ENCODE measurements around the gene BSDC1. TPM values are rescaled to one million over a fixed set of nuclear protein-coding genes. Genes with fewer than 3 reads are reported as not detected.

Gene BSDC1
- total RNA-seq, 2 experiments from 2014 or later, result 37.3 to 38.5 TPM

DNA sequence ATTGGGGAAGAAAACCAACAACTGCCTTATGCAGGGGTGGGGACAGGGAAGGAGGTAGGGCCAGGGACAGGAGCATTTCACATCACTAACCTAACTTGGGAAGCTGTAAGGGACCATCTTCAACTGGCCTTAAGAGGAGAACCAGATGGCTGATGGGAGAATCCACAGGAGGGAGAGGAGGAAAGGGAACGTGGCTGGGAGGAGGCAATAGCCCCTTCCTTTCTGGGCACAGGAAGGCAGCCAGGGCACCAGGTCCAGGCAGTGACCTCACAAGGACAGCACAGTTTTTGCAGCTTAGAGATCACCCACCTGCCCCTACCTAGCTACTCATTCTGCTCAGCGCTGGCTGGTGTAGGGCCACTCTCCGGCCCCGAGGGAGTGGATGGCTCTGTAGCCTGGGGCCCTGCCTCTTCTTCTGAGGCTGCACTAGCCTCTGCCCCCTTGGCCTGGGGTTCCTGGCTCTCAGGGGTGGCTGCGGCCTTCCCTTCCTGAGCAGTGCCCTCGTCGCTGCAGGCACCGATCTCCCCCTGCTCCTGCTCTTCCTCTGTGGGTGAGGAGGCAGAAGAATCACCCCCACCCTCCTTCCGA, 59.9 kb downstream of the BSDC1 start:
- no peak for ATAC-seq

DNA sequence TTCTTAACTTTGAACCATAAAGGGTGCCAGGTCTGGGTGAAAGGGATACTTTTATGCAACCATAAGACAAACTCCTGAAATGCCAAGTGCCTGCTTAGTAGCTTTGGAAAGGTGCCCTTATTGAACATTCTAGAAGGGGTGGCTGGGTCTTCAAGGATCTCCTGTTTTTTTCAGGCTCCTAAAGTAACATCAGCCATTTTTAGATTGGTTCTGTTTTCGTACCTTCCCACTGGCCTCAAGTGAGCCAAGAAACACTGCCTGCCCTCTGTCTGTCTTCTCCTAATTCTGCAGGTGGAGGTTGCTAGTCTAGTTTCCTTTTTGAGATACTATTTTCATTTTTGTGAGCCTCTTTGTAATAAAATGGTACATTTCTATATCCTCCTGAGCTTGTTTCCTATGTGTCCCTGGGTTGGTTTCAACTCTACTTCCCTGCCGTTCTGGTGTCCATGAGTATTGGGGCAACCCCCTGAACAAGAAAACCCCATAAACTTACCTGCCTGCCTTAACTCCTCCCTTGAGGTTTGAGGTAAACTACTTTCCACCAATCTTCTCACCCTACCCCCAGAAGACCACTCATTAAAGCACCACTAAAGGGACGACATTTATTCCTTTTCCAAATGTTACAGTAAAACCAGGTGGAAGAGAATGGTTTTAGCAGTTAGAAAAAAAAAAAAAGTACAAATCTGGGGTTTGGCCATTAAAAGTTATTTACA, 60.8 kb downstream of the BSDC1 start:
- ChIA-PET CTCF (interaction anchor here (0.6 to 1.7 kb wide), 5 partner anchors 9 to 312 kb away, joined by 3 to 7 read pairs (median 3); no protein-coding TSS in a partner anchor), POLR2A (interaction anchor here (1.0 to 1.3 kb wide), 4 partner anchors 10 to 123 kb away, joined by 3 to 4 read pairs (median 4); no protein-coding TSS in a partner anchor)
- H3K27ac Mint-ChIP-seq, result peak overlapping the region; percentile 44
- peaks cover 52% of the 10 kb centered on the region for H3K36me3 Mint-ChIP-seq (ENCODE audit: low read depth)
- no peaks in the 10 kb centered on the region for H3K27me3 Mint-ChIP-seq (ENCODE audit: low read depth)
- no peak for DNase-seq
- peaks cover 34% of the 10 kb centered on the region for H3K4me1 Mint-ChIP-seq (ENCODE audit: low read depth)
- ATAC-seq, result no peak
- peak overlapping the region; percentile 3 for H3K4me3 Mint-ChIP-seq
- H3K9me3 Mint-ChIP-seq (ENCODE audit: insufficient read depth), result no peaks in the 10 kb centered on the region

More for the DNA sequence above, 59.9 kb downstream of the BSDC1 start:
- Mint-ChIP-seq H3K9me3 (ENCODE audit: insufficient read depth) (no peaks in the 10 kb centered on the region), H3K4me3 (peak overlapping the region; percentile 81), H3K27me3 (ENCODE audit: low read depth) (peaks cover 3% of the 10 kb centered on the region), H3K36me3 (ENCODE audit: low read depth) (peaks cover 42% of the 10 kb centered on the region), H3K4me1 (ENCODE audit: low read depth) (peaks cover 39% of the 10 kb centered on the region), H3K27ac (peak overlapping the region; percentile 53)
- ChIA-PET CTCF (interaction anchor here (0.7 to 1.0 kb wide), 2 partner anchors 38 to 119 kb away, joined by 3 to 4 read pairs; no protein-coding TSS in a partner anchor), POLR2A (interaction anchor here (0.6 to 1.0 kb wide), 2 partner anchors 42 to 82 kb away, joined by 3 to 4 read pairs; no protein-coding TSS in a partner anchor)
- DNase-seq, result no peak

DNA sequence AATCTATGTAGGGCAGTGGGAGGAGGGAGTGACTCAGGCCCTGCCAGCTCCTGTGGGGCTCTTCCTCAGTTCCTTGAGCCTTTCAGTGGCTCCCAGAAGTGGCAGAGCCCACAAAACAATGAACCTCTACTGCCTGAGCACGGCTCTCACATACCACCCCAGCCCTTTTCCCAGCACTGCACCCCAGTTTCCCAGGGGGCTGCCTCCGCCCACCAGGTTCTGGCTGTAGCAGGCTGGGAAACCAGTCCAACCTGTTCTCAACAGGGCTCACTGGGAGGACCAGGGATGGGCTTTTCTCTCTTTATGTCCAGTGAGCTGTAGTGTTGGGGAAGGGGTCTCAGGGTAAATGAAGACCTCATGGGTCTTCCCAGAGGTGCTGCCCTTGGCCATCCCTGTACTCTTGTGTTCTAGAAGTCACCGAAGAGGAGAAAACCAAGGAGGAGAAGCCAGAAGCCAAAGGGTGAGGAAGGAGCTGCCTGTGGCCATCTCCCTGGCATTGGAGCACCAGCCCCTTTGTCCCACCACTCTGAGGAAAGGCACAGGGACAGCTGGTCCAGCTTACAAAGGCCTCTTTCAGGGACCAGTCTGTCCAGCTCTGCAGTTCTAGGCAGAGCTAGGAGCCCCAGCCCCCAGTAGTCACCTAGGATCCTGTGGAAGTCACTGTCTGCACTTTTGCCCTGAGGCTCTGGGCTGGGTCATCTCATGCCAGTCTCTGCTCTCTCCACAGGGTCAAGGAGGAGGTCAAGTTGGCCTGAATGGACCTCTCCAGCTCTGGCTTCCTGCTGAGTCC, 61.8 kb downstream of the BSDC1 start:
- H3K36me3 Mint-ChIP-seq (ENCODE audit: low read depth), result peaks cover 61% of the 10 kb centered on the region
- H3K9me3 Mint-ChIP-seq (ENCODE audit: insufficient read depth), result no peaks in the 10 kb centered on the region
- POLR2A ChIA-PET, result interaction anchor here (1.0 to 2.2 kb wide), 5 partner anchors 9 to 122 kb away, joined by 3 to 6 read pairs (median 4); no protein-coding TSS in a partner anchor
- DNase-seq, result no peak
- CTCF ChIA-PET, result interaction anchor here (0.6 to 1.7 kb wide), 5 partner anchors 27 to 311 kb away, joined by 3 to 7 read pairs (median 3); no protein-coding TSS in a partner anchor
- ATAC-seq, result no peak
- H3K4me1 Mint-ChIP-seq (ENCODE audit: low read depth), result peaks cover 26% of the 10 kb centered on the region
- no peak overlapping the region for H3K27ac Mint-ChIP-seq
- H3K4me3 Mint-ChIP-seq, result no peak overlapping the region
- no peaks in the 10 kb centered on the region for H3K27me3 Mint-ChIP-seq (ENCODE audit: low read depth)

DNA sequence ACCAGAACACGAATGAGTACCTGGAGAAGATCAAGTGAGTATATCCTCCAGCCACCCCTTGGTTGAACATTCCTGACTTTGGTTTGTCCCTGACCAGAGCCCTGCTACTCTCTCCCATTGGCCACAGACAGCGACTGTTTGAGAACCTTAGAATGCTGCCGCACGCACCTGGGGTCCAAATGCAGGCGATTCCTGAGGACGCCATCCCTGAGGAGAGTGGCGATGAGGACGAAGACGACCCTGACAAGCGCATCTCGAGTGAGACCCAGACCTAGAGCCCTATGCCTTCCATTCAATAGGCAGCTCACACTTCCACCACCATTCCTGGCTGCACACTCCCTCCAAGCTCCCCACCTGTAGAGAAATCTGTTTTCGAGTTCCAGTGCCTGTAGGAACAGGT, 62.7 kb downstream of the BSDC1 start:
- Mint-ChIP-seq H3K4me3 (no peak overlapping the region), H3K27me3 (ENCODE audit: low read depth) (no peaks in the 10 kb centered on the region), H3K4me1 (ENCODE audit: low read depth) (peaks cover 17% of the 10 kb centered on the region), H3K36me3 (ENCODE audit: low read depth) (peaks cover 68% of the 10 kb centered on the region), H3K27ac (no peak overlapping the region), H3K9me3 (ENCODE audit: insufficient read depth) (no peaks in the 10 kb centered on the region)
- no peak for DNase-seq
- ATAC-seq, result no peak
- CTCF ChIA-PET, result interaction anchor here (1.0 kb wide), 1 partner anchor 28 kb away, joined by 4 read pairs; no protein-coding TSS in a partner anchor
- POLR2A ChIA-PET, result interaction anchor here (2.2 kb wide), 1 partner anchor 10 kb away, joined by 6 read pairs; no protein-coding TSS in a partner anchor

DNA sequence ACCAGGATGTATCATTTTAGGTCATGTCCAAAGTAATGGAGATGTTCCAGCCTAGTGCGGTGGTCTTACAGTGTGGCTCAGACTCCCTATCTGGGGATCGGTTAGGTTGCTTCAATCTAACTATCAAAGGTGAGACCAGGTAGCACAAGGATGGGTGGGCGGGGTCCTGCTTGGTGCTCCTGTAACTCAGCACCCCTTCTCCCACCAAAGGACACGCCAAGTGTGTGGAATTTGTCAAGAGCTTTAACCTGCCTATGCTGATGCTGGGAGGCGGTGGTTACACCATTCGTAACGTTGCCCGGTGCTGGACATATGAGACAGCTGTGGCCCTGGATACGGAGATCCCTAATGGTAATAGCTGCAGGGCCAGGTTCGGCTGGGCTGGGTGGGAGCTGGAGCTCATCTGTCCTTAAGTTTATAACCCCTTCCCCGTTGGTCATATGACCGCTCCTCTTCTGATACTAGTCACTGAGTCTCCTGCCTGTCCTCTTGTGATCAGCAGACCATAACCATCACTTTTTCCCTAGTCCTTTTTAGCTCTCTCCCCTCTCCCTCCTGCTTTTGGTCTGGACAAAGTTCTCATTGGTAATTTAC, 63.6 kb downstream of the BSDC1 start:
- no peak for DNase-seq
- POLR2A ChIA-PET, result interaction anchor here (0.6 to 2.2 kb wide), 2 partner anchors 9 to 13 kb away, joined by 3 to 6 read pairs; no protein-coding TSS in a partner anchor
- peaks cover 17% of the 10 kb centered on the region for H3K4me1 Mint-ChIP-seq (ENCODE audit: low read depth)

DNA sequence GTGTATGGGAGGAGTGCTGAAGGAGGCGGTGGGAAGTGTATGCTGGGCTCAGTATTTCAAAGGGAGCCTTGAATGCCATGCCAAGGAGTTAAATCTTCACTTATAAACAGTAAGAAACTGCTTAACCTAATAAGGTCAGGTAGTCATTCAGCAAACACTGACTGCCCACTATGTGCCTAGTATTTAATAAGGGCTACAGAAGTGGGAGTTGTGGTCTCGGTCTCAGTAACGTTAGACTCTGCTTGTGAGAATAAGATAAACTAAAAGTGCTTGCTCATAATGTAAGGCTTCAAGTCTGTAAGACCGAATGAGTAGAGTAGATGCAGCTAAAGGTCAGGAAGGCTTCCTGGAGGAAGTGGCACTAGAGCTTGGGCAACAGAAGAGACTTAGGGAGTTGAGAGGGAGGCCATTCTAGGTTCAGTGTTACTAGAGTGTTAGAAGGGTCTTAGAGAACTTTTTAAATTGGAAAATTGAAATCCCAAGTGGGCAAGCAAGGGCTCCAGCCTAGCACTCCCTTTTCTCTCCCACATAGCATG, 64.2 kb downstream of the BSDC1 start:
- DNase-seq (no peak), ATAC-seq (no peak)
- CTCF ChIA-PET, result no interaction called here
- Mint-ChIP-seq H3K27ac (peak overlapping the region; percentile 5), H3K27me3 (ENCODE audit: low read depth) (no peaks in the 10 kb centered on the region), H3K4me3 (no peak overlapping the region), H3K36me3 (ENCODE audit: low read depth) (peaks cover 76% of the 10 kb centered on the region), H3K4me1 (ENCODE audit: low read depth) (peaks cover 17% of the 10 kb centered on the region), H3K9me3 (ENCODE audit: insufficient read depth) (no peaks in the 10 kb centered on the region)
- POLR2A ChIA-PET, result interaction anchor here (2.2 kb wide), 1 partner anchor 8 kb away, joined by 6 read pairs; no protein-coding TSS in a partner anchor

More for the DNA sequence above, 63.6 kb downstream of the BSDC1 start:
- H3K27ac Mint-ChIP-seq, result peak overlapping the region; percentile 1
- H3K27me3 Mint-ChIP-seq (ENCODE audit: low read depth), result no peaks in the 10 kb centered on the region
- CTCF ChIA-PET, result no interaction called here
- peaks cover 70% of the 10 kb centered on the region for H3K36me3 Mint-ChIP-seq (ENCODE audit: low read depth)
- H3K4me3 Mint-ChIP-seq, result no peak overlapping the region
- ATAC-seq, result no peak
- H3K9me3 Mint-ChIP-seq (ENCODE audit: insufficient read depth), result no peaks in the 10 kb centered on the region

DNA sequence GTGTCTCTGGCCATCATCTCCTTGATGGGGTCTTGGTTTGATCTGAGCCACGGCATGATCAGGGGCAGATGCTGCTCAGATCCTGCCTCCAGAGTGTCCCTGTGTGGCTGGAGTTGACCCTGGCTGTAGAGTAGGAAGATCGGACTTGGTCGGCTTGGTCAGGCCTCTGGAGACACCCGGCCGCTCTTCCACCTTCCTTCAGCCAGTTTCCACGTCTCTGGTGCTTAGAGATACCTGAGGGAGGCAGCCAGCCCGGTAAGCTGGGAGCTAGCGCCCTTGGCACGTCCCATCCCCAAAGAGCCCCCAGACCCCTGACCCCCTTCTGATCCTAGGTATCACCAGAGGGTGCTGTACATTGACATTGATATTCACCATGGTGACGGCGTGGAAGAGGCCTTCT, 67.0 kb downstream of the BSDC1 start:
- ChIA-PET CTCF (no interaction called here), POLR2A (interaction anchor here (0.6 kb wide), 1 partner anchor 9 kb away, joined by 3 read pairs; the partner anchor contains the start of gene MARCKSL1)
- peaks cover 24% of the 10 kb centered on the region for H3K4me1 Mint-ChIP-seq (ENCODE audit: low read depth)
- no peaks in the 10 kb centered on the region for H3K9me3 Mint-ChIP-seq (ENCODE audit: insufficient read depth)
- ATAC-seq (no peak), DNase-seq (no peak)
- no peak overlapping the region for H3K27ac Mint-ChIP-seq
- no peaks in the 10 kb centered on the region for H3K27me3 Mint-ChIP-seq (ENCODE audit: low read depth)
- peaks cover 74% of the 10 kb centered on the region for H3K36me3 Mint-ChIP-seq (ENCODE audit: low read depth)
- H3K4me3 Mint-ChIP-seq, result no peak overlapping the region

DNA sequence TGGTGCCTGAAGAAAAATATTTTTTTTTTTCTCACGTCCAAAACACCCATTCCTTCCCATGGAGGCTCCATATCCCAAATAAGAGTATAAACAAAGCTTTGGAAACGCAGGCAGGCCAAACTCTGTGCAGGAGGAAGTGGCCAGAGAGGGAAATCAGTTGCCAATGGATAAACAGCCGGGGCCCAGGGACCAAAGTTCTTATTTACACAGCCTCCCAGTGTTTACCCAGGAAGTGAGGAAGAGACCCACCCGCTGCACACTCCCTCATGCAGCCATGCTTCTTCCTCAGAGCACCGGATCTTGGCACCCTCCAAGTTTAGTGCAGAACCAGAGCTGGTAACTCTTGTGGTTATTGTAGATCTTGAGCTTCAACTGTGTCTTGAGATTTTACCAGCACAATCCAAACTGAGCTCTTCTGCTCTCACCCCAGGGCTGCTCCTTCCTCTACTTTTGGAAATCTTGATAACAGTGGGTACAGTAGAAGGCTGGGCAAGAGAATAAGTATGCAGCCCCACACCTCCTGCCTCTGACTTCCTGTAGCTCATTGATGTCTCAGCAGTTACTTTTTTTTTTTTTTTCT, 72.4 kb downstream of the BSDC1 start:
- no peaks in the 10 kb centered on the region for H3K9me3 Mint-ChIP-seq (ENCODE audit: insufficient read depth)
- no peaks in the 10 kb centered on the region for H3K27me3 Mint-ChIP-seq (ENCODE audit: low read depth)
- H3K4me1 Mint-ChIP-seq (ENCODE audit: low read depth), result peaks cover 43% of the 10 kb centered on the region
- H3K27ac Mint-ChIP-seq, result peak overlapping the region; percentile 84
- peak; percentile 51 for DNase-seq
- POLR2A ChIA-PET, result interaction anchor here (0.7 to 2.1 kb wide), 8 partner anchors 9 to 329 kb away, joined by 3 to 14 read pairs (median 4); partner anchors contain the start of genes BSDC1, IQCC, MARCKSL1 and RBBP4
- ATAC-seq, result peak; percentile 83
- H3K4me3 Mint-ChIP-seq, result peak overlapping the region; percentile 40
- H3K36me3 Mint-ChIP-seq (ENCODE audit: low read depth), result peaks cover 52% of the 10 kb centered on the region
- CTCF ChIA-PET, result interaction anchor here (0.6 to 4.4 kb wide), 13 partner anchors 10 to 183 kb away, joined by 3 to 22 read pairs (median 4); partner anchors contain the start of gene MARCKSL1

DNA sequence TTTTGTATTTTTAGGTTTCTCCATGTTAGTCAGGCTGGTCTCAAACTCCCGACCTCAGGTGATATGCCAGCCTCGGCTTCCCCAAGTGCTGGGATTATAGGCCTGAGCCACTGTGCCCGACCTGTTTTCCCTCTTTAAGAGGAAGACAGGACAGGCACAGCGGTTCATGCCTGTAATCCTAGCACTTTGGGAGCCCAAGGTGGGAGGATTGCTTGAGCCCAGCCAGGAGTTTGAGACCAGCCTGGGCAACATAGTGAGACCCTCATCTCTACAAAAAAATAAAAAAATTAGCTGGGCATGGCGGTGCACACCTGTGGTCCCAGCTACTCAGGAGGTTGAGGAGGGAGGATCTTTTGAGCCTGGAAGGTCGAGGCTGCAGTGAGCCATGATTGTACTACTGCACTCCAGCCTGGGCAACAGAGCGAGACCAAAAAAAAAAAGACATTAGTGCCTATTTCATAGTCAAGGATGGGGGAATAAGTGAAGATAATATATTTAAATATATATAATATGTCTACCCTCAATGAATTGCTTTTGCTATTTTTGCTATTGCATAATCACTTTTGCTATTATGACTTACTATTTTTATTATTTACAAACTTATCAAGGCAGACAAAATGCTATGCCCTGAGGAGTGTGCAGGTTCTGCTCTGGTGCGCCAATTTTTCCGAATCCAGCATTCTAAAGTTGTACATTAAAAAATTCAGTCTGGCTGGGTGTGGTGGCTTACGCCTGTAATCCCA, 75.9 kb downstream of the BSDC1 start:
- ChIA-PET POLR2A (interaction anchor here (0.6 to 1.1 kb wide), 2 partner anchors 31 to 112 kb away, joined by 3 read pairs; no protein-coding TSS in a partner anchor), CTCF (no interaction called here)
- peaks cover 35% of the 10 kb centered on the region for H3K4me1 Mint-ChIP-seq (ENCODE audit: low read depth)

DNA sequence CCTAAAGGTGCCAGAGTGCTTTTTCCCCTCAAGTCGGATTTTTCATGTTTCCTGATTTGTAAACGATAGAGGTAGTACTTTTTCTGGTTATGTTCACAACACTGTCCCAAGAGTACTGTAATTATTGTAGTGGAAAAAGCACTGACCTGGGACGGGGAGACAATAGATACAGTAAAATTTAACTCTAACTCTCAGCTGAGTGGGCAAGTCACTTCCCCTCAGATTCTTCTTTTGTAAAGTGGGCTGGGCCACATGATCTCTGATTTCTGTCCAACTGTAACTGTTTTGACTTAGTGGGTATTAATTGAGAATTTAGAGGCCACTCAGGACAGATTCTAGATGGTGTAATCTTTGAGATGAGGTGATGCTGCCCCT, 77.4 kb downstream of the BSDC1 start:
- DNase-seq, result no peak
- ChIA-PET CTCF (interaction anchor here (1.0 kb wide), 1 partner anchor 102 kb away, joined by 3 read pairs; no protein-coding TSS in a partner anchor), POLR2A (no interaction called here)
- H3K36me3 Mint-ChIP-seq (ENCODE audit: low read depth), result peaks cover 39% of the 10 kb centered on the region
- H3K27me3 Mint-ChIP-seq (ENCODE audit: low read depth), result no peaks in the 10 kb centered on the region
- no peaks in the 10 kb centered on the region for H3K9me3 Mint-ChIP-seq (ENCODE audit: insufficient read depth)
- peaks cover 22% of the 10 kb centered on the region for H3K4me1 Mint-ChIP-seq (ENCODE audit: low read depth)
- no peak overlapping the region for H3K27ac Mint-ChIP-seq
- no peak overlapping the region for H3K4me3 Mint-ChIP-seq
- ATAC-seq, result no peak

More for the DNA sequence above, 75.9 kb downstream of the BSDC1 start:
- H3K27me3 Mint-ChIP-seq (ENCODE audit: low read depth), result no peaks in the 10 kb centered on the region
- H3K9me3 Mint-ChIP-seq (ENCODE audit: insufficient read depth), result no peaks in the 10 kb centered on the region
- no peak overlapping the region for H3K27ac Mint-ChIP-seq
- H3K36me3 Mint-ChIP-seq (ENCODE audit: low read depth), result peaks cover 47% of the 10 kb centered on the region
- DNase-seq (no peak), ATAC-seq (no peak)
- H3K4me3 Mint-ChIP-seq, result no peak overlapping the region
